Measurements from ENCODE around the gene NFKBIE. TPM values are rescaled to one million over a fixed set of nuclear protein-coding genes. Genes with fewer than 3 reads are reported as not detected.

The NFKBIE gene
- total RNA-seq, 2 experiments from 2014 or later, result 13.3 to 17.9 TPM

DNA sequence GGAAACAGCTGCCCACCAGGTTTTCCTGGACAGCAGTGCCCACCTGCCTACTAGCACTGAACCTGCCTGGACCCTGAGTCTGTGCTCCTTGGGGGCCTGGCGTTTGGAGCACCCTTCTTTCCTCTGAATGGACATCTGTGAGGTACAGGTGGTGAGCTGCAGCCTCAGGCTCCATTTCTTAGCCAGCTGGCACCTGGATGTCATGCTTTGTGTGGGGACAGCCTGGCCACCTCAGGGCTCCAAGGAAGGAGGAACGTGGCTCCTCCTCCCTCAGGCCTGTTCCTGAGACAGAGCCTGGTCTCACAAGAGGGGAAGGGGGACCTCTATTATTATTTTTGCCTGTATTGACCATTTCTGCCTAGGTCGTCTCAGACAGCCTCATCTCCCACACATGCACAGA is 13.0 kb upstream of the NFKBIE start:
- no peak overlapping the region for H3K27ac Mint-ChIP-seq
- H3K4me1 Mint-ChIP-seq (ENCODE audit: low read depth), result no peaks in the 10 kb centered on the region
- no peaks in the 10 kb centered on the region for H3K9me3 Mint-ChIP-seq
- CTCF ChIA-PET, result interaction anchor here (0.8 to 2.1 kb wide), 5 partner anchors 10 to 59 kb away, joined by 3 to 6 read pairs (median 5); no protein-coding TSS in a partner anchor
- intact Hi-C loops (cut with micrococcal nuclease), result no loop called here
- TF ChIP-seq, protein P1, sequence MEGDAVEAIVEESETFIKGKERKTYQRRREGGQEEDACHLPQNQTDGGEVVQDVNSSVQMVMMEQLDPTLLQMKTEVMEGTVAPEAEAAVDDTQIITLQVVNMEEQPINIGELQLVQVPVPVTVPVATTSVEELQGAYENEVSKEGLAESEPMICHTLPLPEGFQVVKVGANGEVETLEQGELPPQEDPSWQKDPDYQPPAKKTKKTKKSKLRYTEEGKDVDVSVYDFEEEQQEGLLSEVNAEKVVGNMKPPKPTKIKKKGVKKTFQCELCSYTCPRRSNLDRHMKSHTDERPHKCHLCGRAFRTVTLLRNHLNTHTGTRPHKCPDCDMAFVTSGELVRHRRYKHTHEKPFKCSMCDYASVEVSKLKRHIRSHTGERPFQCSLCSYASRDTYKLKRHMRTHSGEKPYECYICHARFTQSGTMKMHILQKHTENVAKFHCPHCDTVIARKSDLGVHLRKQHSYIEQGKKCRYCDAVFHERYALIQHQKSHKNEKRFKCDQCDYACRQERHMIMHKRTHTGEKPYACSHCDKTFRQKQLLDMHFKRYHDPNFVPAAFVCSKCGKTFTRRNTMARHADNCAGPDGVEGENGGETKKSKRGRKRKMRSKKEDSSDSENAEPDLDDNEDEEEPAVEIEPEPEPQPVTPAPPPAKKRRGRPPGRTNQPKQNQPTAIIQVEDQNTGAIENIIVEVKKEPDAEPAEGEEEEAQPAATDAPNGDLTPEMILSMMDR (IDR thresholded peaks at IDR 0.05), result no peak
- H3K4me3 Mint-ChIP-seq, result no peak overlapping the region
- DNase-seq, result no peak
- no peaks in the 10 kb centered on the region for H3K36me3 Mint-ChIP-seq (ENCODE audit: low read depth)
- POLR2A ChIA-PET, result interaction anchor here (1.1 kb wide), 1 partner anchor 31 kb away, joined by 3 read pairs; the partner anchor contains the start of gene HSP90AB1
- H3K27me3 Mint-ChIP-seq, result peaks cover 34% of the 10 kb centered on the region
- ATAC-seq, result no peak

DNA sequence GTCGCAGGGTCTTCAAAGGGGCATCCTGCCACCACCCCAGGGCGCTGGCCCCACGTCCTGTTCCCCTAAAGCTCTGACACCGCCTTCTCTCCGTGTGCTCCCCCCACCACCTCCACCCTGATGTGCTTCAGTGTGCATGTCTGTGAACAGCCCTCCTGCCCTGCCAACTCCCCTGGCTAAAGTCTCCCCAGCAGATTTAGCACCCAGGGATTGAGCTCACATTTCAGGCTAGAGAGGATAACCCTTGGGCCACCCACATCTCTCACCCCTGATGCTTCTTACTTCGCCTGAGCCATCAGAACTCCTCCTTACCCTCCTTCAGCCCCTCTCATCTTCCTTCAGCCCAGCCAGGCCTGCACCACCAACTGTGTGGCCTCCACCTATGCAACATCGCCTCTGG is 12.4 kb upstream of the NFKBIE start:
- Mint-ChIP-seq H3K27ac (no peak overlapping the region), H3K4me3 (no peak overlapping the region), H3K9me3 (no peaks in the 10 kb centered on the region), H3K27me3 (peaks cover 38% of the 10 kb centered on the region), H3K36me3 (ENCODE audit: low read depth) (no peaks in the 10 kb centered on the region), H3K4me1 (ENCODE audit: low read depth) (no peaks in the 10 kb centered on the region)
- ATAC-seq (no peak), DNase-seq (no peak)
- ChIA-PET CTCF (interaction anchor here (1.1 to 2.1 kb wide), 4 partner anchors 9 to 59 kb away, joined by 3 to 6 read pairs (median 6); no protein-coding TSS in a partner anchor), POLR2A (interaction anchor here (1.1 kb wide), 1 partner anchor 31 kb away, joined by 3 read pairs; the partner anchor contains the start of gene HSP90AB1)
- intact Hi-C loops (cut with micrococcal nuclease), result no loop called here
- TF ChIP-seq, protein P1 (IDR thresholded peaks at IDR 0.05), result no peak

DNA sequence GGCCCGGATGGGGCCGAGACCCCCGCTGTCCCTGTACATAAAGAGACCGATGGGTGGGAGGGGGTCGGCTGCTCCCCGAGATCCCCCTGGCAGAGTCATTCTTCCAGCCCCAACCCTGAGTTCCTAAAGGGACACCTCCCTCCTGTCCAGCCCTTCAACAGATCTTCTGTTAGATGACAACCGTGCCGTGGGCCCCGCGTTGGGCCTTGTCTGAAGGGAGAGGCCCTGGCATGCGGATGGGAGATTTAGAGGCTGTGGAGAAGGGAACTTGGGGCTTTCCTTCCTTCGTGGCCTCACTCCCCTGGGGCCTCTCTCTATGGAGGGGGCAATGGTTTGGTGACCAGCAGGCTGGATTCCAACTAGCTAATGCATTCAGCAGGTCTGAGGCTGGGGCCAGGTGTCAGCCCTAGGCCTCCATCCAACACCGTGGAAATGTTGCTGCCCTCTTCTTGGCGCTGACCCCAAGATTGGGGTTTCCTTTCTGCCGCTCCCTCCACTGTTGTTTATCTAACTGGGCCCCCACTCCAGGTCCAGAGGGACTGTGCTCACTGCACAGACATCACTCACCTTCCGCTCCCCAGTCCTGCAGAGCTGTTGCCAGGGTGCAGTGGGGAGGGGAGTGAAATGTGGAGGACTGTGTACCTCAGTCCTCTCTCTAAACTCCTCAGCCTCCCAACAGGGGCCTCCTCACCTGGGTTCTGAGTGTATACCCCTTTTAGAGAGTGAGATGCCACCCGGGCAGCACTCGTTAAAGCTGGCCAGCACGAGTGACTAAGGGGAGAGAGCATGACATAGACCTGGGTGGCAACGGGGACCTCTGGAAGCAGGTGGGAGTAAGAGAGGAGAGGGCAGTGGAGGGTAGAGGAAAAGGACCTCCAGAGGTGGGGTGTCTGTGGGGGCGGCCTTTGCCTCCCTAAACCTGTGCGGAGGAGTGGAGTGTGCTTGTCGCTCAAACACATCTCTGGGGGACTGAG is 11.6 kb upstream of the NFKBIE start:
- Mint-ChIP-seq H3K4me3 (no peak overlapping the region), H3K4me1 (ENCODE audit: low read depth) (no peaks in the 10 kb centered on the region), H3K27ac (no peak overlapping the region), H3K9me3 (no peaks in the 10 kb centered on the region), H3K27me3 (peaks cover 43% of the 10 kb centered on the region), H3K36me3 (ENCODE audit: low read depth) (no peaks in the 10 kb centered on the region)
- intact Hi-C loops (cut with micrococcal nuclease), result no loop called here
- ChIA-PET POLR2A (interaction anchor here (1.1 kb wide), 2 partner anchors 30 to 31 kb away, joined by 3 read pairs; partner anchors contain the start of gene HSP90AB1), CTCF (interaction anchor here (0.6 to 2.1 kb wide), 5 partner anchors 9 to 180 kb away, joined by 3 to 6 read pairs (median 4); no protein-coding TSS in a partner anchor)
- DNase-seq (no peak), ATAC-seq (no peak)
- TF ChIP-seq, protein P1 (IDR thresholded peaks at IDR 0.05), result no peak

DNA sequence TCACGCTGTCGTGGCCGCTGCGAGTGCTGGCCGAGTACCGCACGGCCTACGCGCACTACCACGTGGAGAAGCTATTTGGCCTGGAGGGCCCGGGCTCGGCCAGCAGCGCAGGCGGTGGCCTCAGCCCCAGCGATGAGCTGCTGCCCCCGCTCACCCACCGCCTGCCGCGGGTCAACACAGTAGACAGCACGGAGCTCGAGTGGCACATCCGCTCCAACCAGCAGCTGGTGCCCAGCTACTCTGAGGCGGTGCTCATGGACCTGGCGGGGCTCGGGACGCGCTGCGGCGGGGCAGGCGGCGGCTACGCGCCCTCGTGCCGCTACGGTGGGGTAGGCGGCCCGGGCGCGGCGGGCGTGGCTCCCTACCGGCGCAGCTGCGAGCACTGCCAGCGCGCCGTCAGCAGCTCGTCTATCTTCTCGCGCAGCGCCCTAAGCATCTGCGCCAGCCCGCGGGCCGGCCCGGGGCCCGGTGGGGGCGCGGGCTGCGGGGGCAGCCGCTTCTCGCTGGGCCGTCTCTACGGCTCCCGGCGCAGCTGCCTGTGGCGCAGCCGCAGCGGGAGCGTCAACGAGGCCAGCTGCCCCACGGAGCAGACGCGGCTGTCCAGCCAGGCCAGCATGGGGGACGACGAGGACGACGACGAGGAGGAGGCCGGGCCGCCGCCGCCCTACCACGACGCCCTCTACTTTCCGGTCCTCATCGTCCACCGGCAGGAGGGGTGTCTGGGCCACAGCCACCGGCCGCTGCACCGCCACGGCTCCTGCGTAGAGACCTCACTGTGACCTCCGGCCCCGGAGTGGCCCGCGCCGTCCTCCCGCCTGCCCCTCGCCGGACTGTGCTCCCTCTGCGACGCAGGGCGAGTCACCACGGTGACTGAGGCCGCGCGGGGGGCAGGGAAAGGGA is 10.6 kb upstream of the NFKBIE start:
- peaks cover 3% of the 10 kb centered on the region for H3K4me1 Mint-ChIP-seq (ENCODE audit: low read depth)
- DNase-seq, result peak; percentile 39
- ChIA-PET POLR2A (interaction anchor here (0.6 to 1.1 kb wide), 3 partner anchors 31 to 893 kb away, joined by 3 read pairs; no protein-coding TSS in a partner anchor), CTCF (interaction anchor here (0.6 to 1.0 kb wide), 5 partner anchors 19 to 179 kb away, joined by 3 to 4 read pairs (median 3); no protein-coding TSS in a partner anchor)
- peaks cover 49% of the 10 kb centered on the region for H3K27me3 Mint-ChIP-seq
- H3K4me3 Mint-ChIP-seq, result no peak overlapping the region
- intact Hi-C loops (cut with micrococcal nuclease), result no loop called here
- H3K27ac Mint-ChIP-seq, result no peak overlapping the region
- ATAC-seq, result peak; percentile 78
- TF ChIP-seq, protein P1 (IDR thresholded peaks at IDR 0.05), result no peak
- H3K36me3 Mint-ChIP-seq (ENCODE audit: low read depth), result no peaks in the 10 kb centered on the region
- H3K9me3 Mint-ChIP-seq, result no peaks in the 10 kb centered on the region

Measured in activated CD8-positive, alpha-beta T cell treated with anti-CD3 and anti-CD28 coated beads for 36 hours (primary cell).